ENCODE results near the gene PRSS8. TPM values are rescaled to one million over a fixed set of nuclear protein-coding genes. Genes with fewer than 3 reads are reported as not detected.
"Not testable (repeated sequence)": the region's sequence is repeated elsewhere in the genome, so short reads cannot be mapped to it uniquely, and the experiment has no call there.

PRSS8 gene
- total RNA-seq, 1 experiment from 2014 or later, result not detected

DNA sequence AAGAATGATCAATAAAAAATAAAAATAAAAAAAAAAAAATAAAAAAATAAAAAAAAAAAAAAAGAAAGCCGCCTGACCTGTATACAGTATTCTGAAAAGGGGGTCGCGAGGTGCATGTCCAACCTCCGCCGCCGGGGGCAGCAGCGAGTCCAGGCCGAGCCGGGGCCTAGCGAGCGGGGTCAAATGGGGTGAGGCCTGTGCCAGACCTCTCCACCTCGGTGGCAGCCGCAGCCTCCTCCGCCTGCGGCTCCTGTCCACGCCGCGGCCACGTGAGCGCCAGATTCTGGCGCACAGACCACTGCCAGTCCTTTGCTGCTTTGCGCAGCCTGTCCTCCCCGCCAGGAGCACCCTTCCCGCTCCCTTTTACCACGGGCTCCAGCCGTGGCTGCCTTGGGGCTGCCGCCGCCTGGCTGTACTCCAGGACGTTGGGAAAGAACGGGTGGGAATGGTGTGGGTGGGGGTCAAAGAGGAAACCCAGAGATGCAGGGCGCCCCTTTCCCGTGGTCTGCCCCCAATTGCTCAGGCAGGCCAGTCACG, 29.8 kb downstream of the PRSS8 start:
- DNase-seq (ENCODE audit: low read depth), result peak; percentile 46

GRCh38 chr16:31100876-31101641, 34.5 kb downstream of the PRSS8 start:
- DNase-seq (ENCODE audit: low read depth), result not testable (repeated sequence)

- peak; percentile 56 for DNase-seq (ENCODE audit: low read depth)
Measured at GRCh38 chr16:31099860-31100638, 35.5 kb downstream of the PRSS8 start.

GRCh38 chr16:31094424-31095120, 41.0 kb downstream of the PRSS8 start, which contains the start of gene VKORC1:
TSS of gene VKORC1 (minus strand) at chr16:31094797. CDS start at chr16:31094729, 68 bp downstream.
- peak; percentile 99 for DNase-seq (ENCODE audit: low read depth)

DNA sequence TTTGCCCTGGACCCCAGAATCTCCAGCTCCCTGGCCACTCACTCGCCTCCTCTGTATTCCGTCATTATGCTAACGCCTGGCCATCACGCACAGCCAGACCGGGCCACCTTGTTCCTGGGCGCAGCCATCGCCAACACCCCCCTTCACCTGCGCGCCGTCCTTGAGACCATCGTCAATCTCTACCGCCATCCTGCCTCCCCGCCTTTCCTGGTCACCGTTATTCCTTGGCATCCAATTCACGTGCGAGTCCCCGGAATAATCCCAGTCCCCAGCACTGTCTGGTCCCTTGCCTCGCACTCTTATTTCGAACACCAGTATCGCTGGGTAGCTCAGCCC, 41.5 kb downstream of the PRSS8 start:
- peak; percentile 29 for DNase-seq (ENCODE audit: low read depth)

DNA sequence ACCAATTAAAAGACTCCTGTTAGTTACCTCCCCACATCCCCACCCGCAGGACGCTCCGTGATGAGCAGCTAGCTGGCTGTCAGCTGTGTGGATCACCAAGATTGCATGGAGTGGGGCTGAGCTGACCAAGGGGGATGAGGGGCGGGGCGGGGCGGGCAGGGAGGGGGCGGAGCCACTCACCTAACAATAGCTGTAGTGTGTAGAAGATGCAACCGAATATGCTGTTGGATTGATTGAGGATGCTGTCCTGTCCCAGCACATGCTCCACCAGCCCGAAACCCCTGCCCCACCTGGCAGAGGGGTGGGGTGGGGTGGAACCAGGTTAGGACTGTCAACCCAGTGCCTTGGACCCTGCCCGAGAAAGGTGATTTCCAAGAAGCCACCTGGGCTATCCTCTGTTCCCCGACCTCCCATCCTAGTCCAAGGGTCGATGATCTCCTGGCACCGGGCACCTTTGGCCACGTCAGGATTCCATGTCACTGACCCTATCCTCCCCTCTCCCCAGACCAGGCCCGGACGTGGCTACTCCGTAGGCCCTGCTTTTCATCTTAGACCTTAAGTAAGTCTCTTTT, 42.3 kb downstream of the PRSS8 start:
- peak; percentile 44 for DNase-seq (ENCODE audit: low read depth)

GRCh38 chr16:31092330-31092729, 43.2 kb downstream of the PRSS8 start:
- DNase-seq (ENCODE audit: low read depth), result no peak

DNA sequence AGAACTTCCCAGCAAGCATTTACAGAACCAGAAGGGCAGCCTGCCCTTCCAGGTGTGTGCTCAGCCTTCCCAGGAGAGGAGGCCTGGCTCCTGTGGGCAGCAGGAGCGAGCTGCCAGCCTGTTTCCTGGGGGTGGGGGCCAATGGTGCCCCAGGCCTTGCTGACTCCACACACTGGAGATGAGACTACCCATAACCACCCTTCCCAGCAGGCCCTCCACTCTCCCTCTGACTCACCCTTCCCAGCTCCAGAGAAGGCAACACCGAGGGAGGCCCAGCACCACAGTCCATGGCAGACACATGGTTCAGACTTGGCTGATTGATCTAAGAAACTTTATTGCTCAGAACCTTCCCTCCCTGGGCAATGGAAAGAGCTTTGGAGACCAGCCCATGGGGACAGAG, 45.0 kb downstream of the PRSS8 start:
- peak; percentile 82 for DNase-seq (ENCODE audit: low read depth)

DNA sequence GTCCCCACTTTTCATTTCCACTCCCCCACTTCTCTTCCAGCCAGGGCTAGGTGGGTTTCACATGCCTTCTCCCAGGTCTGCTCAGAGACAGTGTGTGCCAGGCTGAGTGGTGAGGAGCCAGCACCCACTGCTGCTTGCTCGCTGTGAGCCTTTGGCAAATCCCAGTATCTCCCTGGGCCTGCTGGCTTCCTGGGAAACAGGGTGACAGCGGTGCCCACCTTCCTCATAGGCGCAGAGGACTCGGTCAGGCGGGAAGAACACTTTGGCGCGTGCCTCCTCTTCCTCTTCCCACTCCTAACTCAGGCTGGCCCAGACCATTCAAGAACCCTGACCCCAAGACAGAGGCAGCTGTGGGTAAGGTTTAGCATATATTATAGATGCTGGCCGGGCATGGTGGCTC, 46.3 kb downstream of the PRSS8 start:
- no peak for DNase-seq (ENCODE audit: low read depth)

DNA sequence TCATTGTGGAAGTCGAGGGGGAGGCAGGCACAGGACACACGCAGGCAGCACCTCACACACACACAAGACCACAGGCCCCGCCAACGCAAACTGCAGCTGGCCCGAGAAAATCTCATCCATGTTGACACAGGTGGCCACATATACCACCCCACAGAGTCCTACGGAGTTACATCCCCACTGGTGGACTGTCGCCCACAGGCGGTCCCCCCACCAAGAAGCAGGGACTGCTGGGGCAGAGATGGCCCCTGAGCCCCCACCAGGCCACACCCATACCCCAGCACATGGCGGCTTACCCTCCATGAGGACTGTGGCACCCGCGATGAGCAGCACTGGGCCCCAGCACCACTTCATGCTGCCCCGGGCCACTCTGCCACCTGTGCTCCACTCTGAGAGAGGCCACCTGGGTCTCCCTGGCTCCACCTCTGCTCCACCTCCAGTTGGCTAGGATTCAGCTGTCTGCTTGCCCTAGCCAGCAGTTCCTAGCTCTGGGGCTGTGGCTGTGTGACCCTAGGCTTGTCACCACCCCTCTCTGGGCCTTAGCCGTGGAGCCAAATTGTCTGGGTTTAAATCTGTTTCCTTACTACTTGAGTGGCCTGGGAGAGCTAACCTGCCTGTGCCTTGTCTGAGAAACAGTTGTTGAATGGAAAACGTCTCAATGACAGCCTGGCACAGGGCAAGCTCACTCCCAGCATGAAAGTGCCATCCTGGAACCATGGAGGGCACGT, 46.9 kb downstream of the PRSS8 start, which contains the start of gene PRSS53:
Gene PRSS53, minus strand, starts transcription at position 485 of the 725 bp plus-strand sequence. Its CDS starts 134 bp downstream, at position 351.
- DNase-seq (ENCODE audit: low read depth), result no peak

DNA sequence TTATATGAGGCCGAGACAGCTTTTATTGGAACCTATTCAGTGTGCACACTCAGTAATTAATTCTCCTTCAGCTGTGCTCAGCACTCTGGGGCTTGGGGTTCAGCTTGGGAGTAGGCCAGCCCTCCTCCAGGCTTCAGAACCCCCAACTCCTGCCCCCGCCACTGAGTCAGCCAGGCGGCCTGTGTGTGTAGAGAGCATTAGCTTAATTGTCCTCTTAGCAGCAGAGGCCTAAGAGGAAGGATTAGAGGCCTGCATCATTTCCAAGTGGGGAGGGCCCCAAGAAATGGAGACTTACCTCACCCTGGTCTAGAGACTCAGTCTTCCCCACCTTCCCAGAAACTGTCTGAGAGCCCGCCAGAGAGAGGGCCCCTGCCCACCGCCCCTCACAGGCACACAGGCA, 47.6 kb downstream of the PRSS8 start:
- no peak for DNase-seq (ENCODE audit: low read depth)

GRCh38 chr16:31087481-31087880, 48.0 kb downstream of the PRSS8 start:
- DNase-seq (ENCODE audit: low read depth), result no peak

- no peak for DNase-seq (ENCODE audit: low read depth)
Measured at GRCh38 chr16:31086629-31086906, 49.0 kb downstream of the PRSS8 start.

DNA sequence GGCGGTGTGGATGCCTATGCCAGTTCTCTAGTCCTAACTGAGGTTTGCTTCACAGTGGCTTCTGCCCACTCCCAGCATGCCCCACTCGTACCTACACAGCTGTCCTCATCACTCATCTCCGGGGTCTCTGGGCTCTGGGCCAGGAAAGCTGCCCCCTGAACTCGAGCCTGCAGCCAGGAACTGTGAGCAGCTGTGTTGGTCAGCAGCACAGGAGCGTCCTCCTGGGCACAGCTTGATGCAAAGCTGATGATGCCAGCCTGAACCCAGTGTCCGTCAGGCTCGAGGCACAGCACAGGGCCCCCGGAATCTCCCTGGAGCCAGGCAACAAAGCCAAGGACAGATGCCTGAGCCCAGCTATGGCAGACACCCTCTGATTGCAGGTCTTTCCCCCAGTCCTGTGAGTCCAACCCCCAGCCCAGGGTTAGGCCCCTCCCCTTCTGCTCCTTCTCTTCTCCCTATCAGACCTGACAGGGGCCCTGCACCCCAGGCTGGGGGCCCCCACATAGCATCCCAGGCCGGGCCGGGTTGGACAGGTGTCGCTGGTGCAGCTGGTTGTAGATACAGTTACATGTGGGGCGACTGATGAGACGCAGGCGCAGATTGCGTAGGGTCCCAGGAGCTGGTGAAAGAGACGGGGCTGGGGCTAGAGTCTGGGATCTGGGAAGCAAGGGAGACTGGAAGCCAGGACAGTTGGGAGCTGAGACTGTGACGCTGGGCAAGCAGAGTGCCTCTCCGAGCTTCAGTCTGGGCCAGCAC, 49.5 kb downstream of the PRSS8 start:
- DNase-seq (ENCODE audit: low read depth), result no peak

GRCh38 chr16:31085411-31085810, 50.1 kb downstream of the PRSS8 start:
- no peak for DNase-seq (ENCODE audit: low read depth)

DNA sequence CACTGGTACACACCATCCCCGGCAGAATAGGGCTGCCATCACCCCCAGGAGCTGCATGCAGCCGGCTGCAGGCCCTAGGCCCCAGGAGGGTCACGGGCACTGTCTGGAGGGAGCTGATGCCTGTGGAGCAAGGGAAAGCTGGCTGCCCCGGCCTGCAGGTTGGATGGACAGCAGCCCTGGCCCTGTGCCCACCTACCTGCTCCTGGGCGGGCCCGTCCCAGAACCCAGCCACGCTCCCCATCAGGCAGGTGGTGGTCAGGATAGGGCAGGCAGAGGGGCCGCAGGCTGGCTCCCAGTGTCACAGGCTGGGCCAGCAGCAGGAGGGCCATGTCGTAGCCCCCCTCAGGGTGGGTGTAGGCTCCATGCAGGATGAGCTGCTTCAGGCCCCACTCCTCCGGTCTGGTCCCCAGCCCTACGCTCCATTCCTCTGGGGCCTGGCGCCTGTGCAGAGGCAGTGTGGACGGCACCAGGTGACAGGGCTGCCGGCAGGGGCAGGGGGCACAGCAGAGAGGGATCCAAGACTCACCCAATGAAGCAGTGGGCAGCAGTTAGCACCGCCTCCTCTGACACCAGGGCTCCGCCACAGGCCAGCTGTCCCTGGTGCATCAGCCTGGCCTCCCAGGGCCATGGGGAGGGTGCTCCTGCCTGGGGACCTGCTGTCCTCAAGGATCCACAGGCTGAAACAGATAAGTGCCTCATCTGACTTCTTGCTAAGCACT, 50.8 kb downstream of the PRSS8 start:
- DNase-seq (ENCODE audit: low read depth), result no peak

- no peak for DNase-seq (ENCODE audit: low read depth)
Measured at GRCh38 chr16:31083981-31084380, 51.5 kb downstream of the PRSS8 start.

GRCh38 chr16:31083556-31083955, 52.0 kb downstream of the PRSS8 start:
- no peak for DNase-seq (ENCODE audit: low read depth)

DNA sequence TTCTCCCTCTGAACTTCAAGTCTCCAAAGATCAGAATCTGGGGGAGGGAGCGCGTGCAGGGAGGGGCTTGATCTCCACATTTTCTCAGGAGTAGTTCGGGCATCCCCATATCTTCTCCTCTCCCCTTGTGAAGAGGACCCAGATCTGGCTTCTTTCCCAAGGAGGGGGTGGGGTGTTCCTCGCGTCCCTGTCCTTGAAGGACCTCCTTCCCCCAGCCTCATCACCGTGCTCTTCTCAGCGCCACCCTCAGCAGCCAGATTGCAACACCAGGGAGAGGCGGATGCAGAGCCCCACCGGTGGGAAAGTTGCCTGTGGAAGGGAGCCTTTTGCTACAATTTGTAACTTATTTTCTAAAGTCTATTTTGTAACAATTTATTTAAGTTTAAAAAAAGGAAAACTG, 52.4 kb downstream of the PRSS8 start:
- DNase-seq (ENCODE audit: low read depth), result no peak

Measured in M059J (cell line).